K562 (cell line): ENCODE measurements around the gene EHMT2. TPM values are rescaled to one million over a fixed set of nuclear protein-coding genes. Genes with fewer than 3 reads are reported as not detected.

Experiments used
- ATAC-seq: fragments of 200-7000 bp; cut with Tn5 transposase; 3 replicates; pipeline ENCODE4 v1.9.1; 2020; ENCODE audit warnings: moderate library complexity
- BruUV-seq: library from RNA; stranded (reverse); fragments of 400-500 nt; replicated peaks from 2 replicates; lab custom pipeline; 2021; lab: Mats Ljungman, UMichigan
- CTCF ChIA-PET: fragments of 300-600 bp; formaldehyde crosslinking; extraction: SDS; loops from one replicate; lab custom pipeline; 2021; ENCODE audit warnings: low intra/inter-chr PET ratio; lab: Yijun Ruan, JAX
- POLR2A ChIA-PET: fragments of 300-600, 350-650 bp; sonication (Branson Sonifier 250); formaldehyde crosslinking; extraction: SDS; loops from one replicate; lab custom pipeline; 2021; ENCODE audit warnings: antibody characterized with exemption, inconsistent platforms; lab: Yijun Ruan, JAX
- DNase-seq, 4 experiments: peaks; one replicate each; pipeline versions ENCODE4 v3.0.0 to v3.0.0-alpha.2; 2011 to 2018; ENCODE audit warnings: low spot score in 3 of 4, mixed read lengths in 3 of 4; ENCODE audit errors: extremely low read depth in 1 of 4
- FAIRE-seq: peaks from 2 replicates; lab custom pipeline; 2011; peaks lifted over from hg19 to GRCh38; lab: Jason Lieb, UNC
- H2AFZ ChIP-seq: 2 replicates; pipeline ENCODE4 v1.6.0; 2011; ENCODE audit warnings: low read depth, low read length, control low read depth, inconsistent platforms
- H3K27ac ChIP-seq: fragments of 200-600 bp; 3 replicates; pipeline ENCODE4 v1.8.0; 2011; ENCODE audit warnings: low read depth, mild to moderate bottlenecking, control low read depth, inconsistent platforms, low read length, moderate library complexity, mixed read lengths; ENCODE audit errors: extremely low read depth
- H3K27me3 ChIP-seq, 2 experiments: fragments of 300-600 bp in 1 of 2; 2 replicates in 1 of 2; 3 replicates in 1 of 2; pipeline versions ENCODE4 v1.6.0 to v1.8.0; 2011; ENCODE audit warnings: inconsistent platforms in 2 of 2, low read length in 2 of 2, mild to moderate bottlenecking in 1 of 2, mixed read lengths in 1 of 2, moderate library complexity in 1 of 2; ENCODE audit not compliant: control insufficient read depth in 2 of 2, insufficient read depth in 2 of 2
- H3K36me3 ChIP-seq: fragments of 300-600 bp; 3 replicates; pipeline ENCODE4 v1.8.0; 2011; ENCODE audit warnings: mild to moderate bottlenecking, low read length, inconsistent platforms; ENCODE audit not compliant: control insufficient read depth, insufficient read depth
- H3K4me1 ChIP-seq, 2 experiments: fragments of 200-600 bp in 1 of 2; replicated peaks in 1 of 2; 2 replicates in 1 of 2; 3 replicates in 1 of 2; pipeline versions ENCODE4 v1.5.1 to v1.8.0; 2011; ENCODE audit warnings: inconsistent platforms in 2 of 2, low read length in 2 of 2, mild to moderate bottlenecking in 1 of 2, mixed read lengths in 1 of 2, moderate library complexity in 1 of 2; ENCODE audit not compliant: control insufficient read depth in 2 of 2, insufficient read depth in 2 of 2
- H3K4me2 ChIP-seq: 2 replicates; pipeline ENCODE4 v1.6.1; 2011; ENCODE audit warnings: low read length, control low read depth, inconsistent platforms, mixed read lengths; ENCODE audit not compliant: insufficient read depth
- H3K4me3 ChIP-seq: fragments of 200-600 bp; sonication (generic), shearing (Covaris generic); 2 replicates; pipeline ENCODE4 v1.5.1; 2016; ENCODE audit warnings: control low read depth, inconsistent platforms
- H3K79me2 ChIP-seq: fragments of 200-600 bp; 3 replicates; pipeline ENCODE4 v1.8.0; 2011; ENCODE audit warnings: low read length, inconsistent platforms; ENCODE audit not compliant: control insufficient read depth, insufficient read depth
- H3K9ac ChIP-seq, 2 experiments: 2 replicates each; pipeline versions ENCODE4 v1.6.0 to v1.6.1; 2011; ENCODE audit warnings: low read depth in 2 of 2, low read length in 2 of 2, control low read depth in 1 of 2, inconsistent platforms in 1 of 2, mild to moderate bottlenecking in 1 of 2, mixed read lengths in 1 of 2; ENCODE audit not compliant: insufficient read depth in 1 of 2
- H3K9me1 ChIP-seq: one replicate; pipeline ENCODE4 v1.6.0; 2011; ENCODE audit warnings: inconsistent platforms, mild to moderate bottlenecking, low read length, moderate library complexity; ENCODE audit not compliant: control insufficient read depth, insufficient read depth
- H3K9me3 ChIP-seq: replicated peaks from 2 replicates; pipeline ENCODE4 v1.5.1; 2011; ENCODE audit warnings: low read depth, low read length, inconsistent platforms; ENCODE audit not compliant: control insufficient read depth, insufficient read depth
- H4K20me1 ChIP-seq: replicated peaks from 2 replicates; pipeline ENCODE4 v1.6.1; 2011; ENCODE audit warnings: low read length, inconsistent platforms, mixed read lengths; ENCODE audit not compliant: control insufficient read depth, insufficient read depth
- CBFA2T3 ChIP-seq: fragments of 450-650 bp; IDR thresholded peaks from 2 replicates; pipeline ENCODE4 v1.6.1; 2017
- DACH1 ChIP-seq: fragments of 450-650 bp; IDR thresholded peaks from 2 replicates; pipeline ENCODE4 v1.6.1; 2018; ENCODE audit not compliant: partially characterized antibody
- EHMT2 ChIP-seq: fragments of 450-650 bp; IDR thresholded peaks from 2 replicates; pipeline ENCODE4 v1.6.1; 2018; ENCODE audit warnings: antibody characterized with exemption
- GATAD2B ChIP-seq: fragments of 450-650 bp; IDR thresholded peaks from 2 replicates; pipeline ENCODE4 v1.6.1; 2017; ENCODE audit warnings: mild to moderate bottlenecking, borderline replicate concordance
- HNRNPH1 ChIP-seq: fragments of 200-400 bp; formaldehyde crosslinking; optimal IDR thresholded peaks from 2 replicates; pipeline ENCODE3; 2017; ENCODE audit warnings: low read depth, mild to moderate bottlenecking, low read length, moderate library complexity
- MCM2 ChIP-seq: fragments of 450-650 bp; IDR thresholded peaks from 2 replicates; pipeline ENCODE4 v1.6.1; 2017; ENCODE audit warnings: low read depth, mild to moderate bottlenecking
- NEUROD1 ChIP-seq: fragments of 150-350 bp; IDR thresholded peaks from 2 replicates; pipeline ENCODE4 v1.6.1; 2014; ENCODE audit warnings: borderline replicate concordance, low read length, low read depth; ENCODE audit not compliant: partially characterized antibody
- NFATC3 ChIP-seq: fragments of 450-650 bp; IDR thresholded peaks from 2 replicates; pipeline ENCODE4 v1.6.1; 2017; ENCODE audit warnings: mild to moderate bottlenecking
- POLR2AphosphoS5 ChIP-seq: IDR thresholded peaks from 2 replicates; pipeline ENCODE4 v1.6.1; 2011; ENCODE audit warnings: mild to moderate bottlenecking, low read depth, low read length, moderate library complexity; ENCODE audit not compliant: control insufficient read depth, insufficient read depth
- RBBP5 ChIP-seq: fragments of 200-600 bp; sonication (generic); IDR thresholded peaks from 2 replicates; pipeline ENCODE4 v1.6.1; 2012; ENCODE audit warnings: borderline replicate concordance, mild to moderate bottlenecking, low read length, control low read depth, inconsistent platforms; ENCODE audit not compliant: insufficient read depth, poor library complexity, severe bottlenecking
- STAT6 ChIP-seq: sonication (generic); formaldehyde crosslinking; IDR thresholded peaks from 2 replicates; pipeline ENCODE4 v1.8.1; 2023; ENCODE audit warnings: mild to moderate bottlenecking, missing genetic modification reagents
- TAF7 ChIP-seq: fragments of 450-650 bp; IDR thresholded peaks from 2 replicates; pipeline ENCODE4 v1.6.1; 2016; ENCODE audit warnings: missing genetic modification characterization, missing compliant biosample characterization
- ZKSCAN8 ChIP-seq: fragments of 200-800 bp; sonication (Bioruptor generic); IDR thresholded peaks from 2 replicates; pipeline ENCODE4 v1.6.1; 2016; ENCODE audit warnings: missing genetic modification characterization, missing compliant biosample characterization
- ZNF121 ChIP-seq: sonication (generic); formaldehyde crosslinking; conservative IDR thresholded peaks from 2 replicates; pipeline ENCODE4 v1.8.0; 2022; ENCODE audit warnings: missing genetic modification reagents
- ZNF124 ChIP-seq: sonication (generic); formaldehyde crosslinking; IDR thresholded peaks from 2 replicates; pipeline ENCODE4 v1.8.1; 2022; ENCODE audit warnings: missing genetic modification reagents
- ZNF277 ChIP-seq: fragments of 250-450 bp; sonication (Bioruptor Pico); IDR thresholded peaks from 2 replicates; pipeline ENCODE4 v1.8.0; 2022; ENCODE audit warnings: inconsistent platforms, mild to moderate bottlenecking, moderate library complexity, borderline replicate concordance
- ZNF766 ChIP-seq: fragments of 200-800 bp; sonication (Bioruptor generic); conservative IDR thresholded peaks from 2 replicates; pipeline ENCODE4 v1.6.1; 2016; ENCODE audit warnings: missing genetic modification characterization, missing compliant biosample characterization
- WGBS: fragments of 100-300 bp; shearing (Covaris generic); methylation state at CpG from one replicate; pipeline ENCODE4 v1.1.6; 2016; ENCODE audit warnings: low coverage, mixed read lengths; ENCODE audit not compliant: insufficient coverage; ENCODE audit errors: missing lambda C conversion rate; 5-methylcytosine and 5-hydroxymethylcytosine counted together
- in situ Hi-C: fragments of 300-500 bp; cut with MboI; formaldehyde crosslinking; loops from 4 replicates; pipeline ENCODE4 v1.15.0; 2018; ENCODE audit warnings: inconsistent platforms, mixed read lengths
- intact Hi-C: fragments of 100-400 bp; cut with micrococcal nuclease; formaldehyde crosslinking; loops from 2 replicates; pipeline ENCODE4 v1.14.2; 2022
- polyA plus RNA-seq, 8 experiments: library from polyadenylated mRNA; depleted of rRNA in 4 of 8; stranded (reverse) in 5 of 8; unstranded in 3 of 8; fragments of >200 nt; fragmentation: Nextera tagmentation in 2 of 8; fragmentation: Illumina TruSeq in 1 of 8; extraction: Ambion mirVana in 2 of 8; extraction: Trizol in 1 of 8; gene quantifications; 2 replicates each; pipeline versions ENCODE4 v1.2.1 to v1.2.3, GENCODE V29; 2011 to 2014; ENCODE audit warnings: inconsistent platforms in 1 of 8, missing spikeins in 1 of 8
- total RNA-seq, 7 experiments: library from RNA; depleted of rRNA in 6 of 7; stranded (reverse); fragments of >200 nt in 6 of 7; fragmentation: Illumina TruSeq in 2 of 7; extraction: Trizol in 2 of 7; gene quantifications; 2 replicates each; pipeline versions ENCODE4 v1.2.1 to v1.2.3, GENCODE V29; 2011 to 2021; ENCODE audit warnings: low replicate concordance in 1 of 7

EHMT2 gene
- total and polyA plus RNA-seq, 9 of the 15 experiments (the other 6 are each of a cell fraction or from before 2014, with no cell fraction given), result 2.1 to 63.8 (median 38.5) TPM

GRCh38 chr6:31862344-31863235 lies 34.9 kb downstream of the EHMT2 start, which contains the start of gene NEU1:
TSS of gene NEU1 (minus strand) at chr6:31862821. CDS start at chr6:31862776, 45 bp downstream.
- Histone ChIP-seq H3K4me2 (peak within 1 kb of the TSS; percentile 85), H3K4me3 (peak within 1 kb of the TSS; percentile 62), H3K27ac (peak within 1 kb of the TSS; percentile 73), H3K4me1 (peaks cover 13 to 43% of the 10 kb centered on the region in 2 experiments; a peak in 4 of 5 replicates), H3K27me3 (no peaks in the 10 kb centered on the region), H3K9me1 (peaks cover 9% of the 10 kb centered on the region), H3K9ac (peak within 1 kb of the TSS; percentile 73 to 95), H2AFZ (peak within 1 kb of the TSS; percentile 90), H4K20me1 (no peaks in the 10 kb centered on the region), H3K79me2 (peaks cover 24% of the 10 kb centered on the region), H3K36me3 (peaks cover 49% of the 10 kb centered on the region; the same call in 2 of the 3 replicates), H3K9me3 (no peaks in the 10 kb centered on the region)
- DNase-seq (peak; percentile 100), ATAC-seq (peak; percentile 98), FAIRE-seq (peak; percentile 100)
- POLR2A ChIA-PET, result interaction anchor here (0.5 to 4.3 kb wide), 35 partner anchors 10 to 264 kb away, joined by 3 to 123 read pairs (median 5); partner anchors contain the start of genes ABHD16A, BAG6, C6orf47 and CSNK2B
- intact Hi-C loops (loop anchor here (1.0 to 2.0 kb wide), 6 partner anchors 28 to 315 kb away; partner anchors contain the start of genes BAG6, LY6G5C and NFKBIL1), in situ Hi-C loops (loop anchor here (5.0 kb wide), 1 partner anchor 200 kb away; the partner anchor contains the start of genes C6orf47 and GPANK1)
- under 1% methylated on average over 64 of the region's 64 CpGs for WGBS
- no TSS peak for BruUV-seq
- CTCF ChIA-PET, result interaction anchor here (0.6 to 1.1 kb wide), 2 partner anchors 182 to 253 kb away, joined by 3 to 5 read pairs; partner anchors contain the start of gene LY6G5C
- no peak for TF ChIP-seq GATAD2B
- no peak for TF ChIP-seq ZNF124 (CRISPR knock-in tag)
- TF ChIP-seq RBBP5, result peak; percentile 62
- peak; percentile 99 for TF ChIP-seq NFATC3
- TF ChIP-seq ZNF121 (CRISPR knock-in tag), result no peak
- TF ChIP-seq DACH1, result peak; percentile 97
- no peak for TF ChIP-seq ZKSCAN8
- peak; percentile 75; the same call in 1 of the 2 replicates for TF ChIP-seq STAT6 (CRISPR knock-in tag)
- TF ChIP-seq TAF7 (tag), result peak; percentile 88
- TF ChIP-seq ZNF766 (CRISPR knock-in tag), result no peak
- peak; percentile 98 for TF ChIP-seq NEUROD1
- no peak for TF ChIP-seq HNRNPH1
- TF ChIP-seq POLR2AphosphoS5, result peak; percentile 77
- no peak for TF ChIP-seq EHMT2
- no peak for TF ChIP-seq ZNF277 (CRISPR knock-in tag)
- 0 out of 2 replicates have a peak, but pooled peaks have one; percentile 3 for TF ChIP-seq CBFA2T3
- no peak for TF ChIP-seq MCM2
